IMR-90 (cell line): Measurements from ENCODE around the gene FAM229A. TPM values are rescaled to one million over a fixed set of nuclear protein-coding genes. Genes with fewer than 3 reads are reported as not detected.

ENCODE experiments used
- ATAC-seq: fragments of 200-7000 bp; cut with Tn5 transposase; 2 replicates; pipeline ENCODE4 v1.9.1; 2020; ENCODE audit warnings: low read depth, mild to moderate bottlenecking, moderate library complexity
- BruUV-seq: library from RNA; stranded (reverse); fragments of 400-500 nt; replicated peaks from 2 replicates; lab custom pipeline; 2021; lab: Mats Ljungman, UMichigan
- CTCF ChIA-PET: fragments of 300-600 bp; formaldehyde crosslinking; extraction: SDS; loops from one replicate; lab custom pipeline; 2021; ENCODE audit warnings: antibody characterized with exemption; lab: Yijun Ruan, JAX
- POLR2A ChIA-PET: fragments of 300-600 bp; sonication (Branson Sonifier 250); formaldehyde crosslinking; loops from one replicate; lab custom pipeline; 2022; ENCODE audit warnings: antibody characterized with exemption; ENCODE audit not compliant: unreplicated experiment; lab: Charles Lee
- DNase-seq: peaks from one replicate; pipeline ENCODE4 v3.0.0; 2013
- H2AFZ ChIP-seq: replicated peaks from 2 replicates; pipeline ENCODE3; 2013; ENCODE audit warnings: low read length, mild to moderate bottlenecking; ENCODE audit not compliant: poor library complexity
- H2AK5ac ChIP-seq: 2 replicates; pipeline ENCODE4 v1.6.1; 2013; ENCODE audit warnings: low read depth, low read length, inconsistent platforms
- H2AK9ac ChIP-seq: replicated peaks from 2 replicates; pipeline ENCODE3; 2013; ENCODE audit warnings: mild to moderate bottlenecking, low read depth, low read length, moderate library complexity; ENCODE audit not compliant: poor library complexity
- H2BK120ac ChIP-seq: 2 replicates; pipeline ENCODE4 v1.6.1; 2013; ENCODE audit warnings: low read depth, low read length, inconsistent platforms
- H2BK15ac ChIP-seq: 3 replicates; pipeline ENCODE4 v1.6.1; 2013; ENCODE audit warnings: low read depth, low read length, inconsistent platforms
- H2BK20ac ChIP-seq: 2 replicates; pipeline ENCODE4 v1.6.1; 2013; ENCODE audit warnings: low read depth, mild to moderate bottlenecking, inconsistent platforms, low read length, moderate library complexity
- H2BK5ac ChIP-seq: 2 replicates; pipeline ENCODE4 v1.6.1; 2013; ENCODE audit warnings: mild to moderate bottlenecking, low read depth, low read length, inconsistent platforms; ENCODE audit not compliant: poor library complexity, severe bottlenecking
- H3K14ac ChIP-seq: replicated peaks from 2 replicates; pipeline ENCODE4 v1.6.1; 2013; ENCODE audit warnings: low read depth, low read length, inconsistent platforms
- H3K18ac ChIP-seq: 2 replicates; pipeline ENCODE4 v1.6.1; 2013; ENCODE audit warnings: low read depth, low read length, control low read depth
- H3K23ac ChIP-seq: 2 replicates; pipeline ENCODE4 v1.6.1; 2013; ENCODE audit warnings: low read depth, low read length, inconsistent platforms
- H3K27ac ChIP-seq: 2 replicates; pipeline ENCODE4 v1.5.1; 2013; ENCODE audit warnings: mild to moderate bottlenecking, control low read depth, low read length; ENCODE audit not compliant: insufficient read depth
- H3K27me3 ChIP-seq: 2 replicates; pipeline ENCODE4 v1.6.1; 2013; ENCODE audit warnings: low read length; ENCODE audit not compliant: control insufficient read depth, insufficient read depth
- H3K36me3 ChIP-seq: 2 replicates; pipeline ENCODE4 v1.6.1; 2013; ENCODE audit warnings: low read length, mixed read lengths; ENCODE audit not compliant: control insufficient read depth, insufficient read depth
- H3K4ac ChIP-seq: 2 replicates; pipeline ENCODE4 v1.6.1; 2013; ENCODE audit warnings: low read depth, low read length, inconsistent platforms
- H3K4me1 ChIP-seq: 2 replicates; pipeline ENCODE4 v1.6.1; 2013; ENCODE audit warnings: low read length, mixed read lengths; ENCODE audit not compliant: control insufficient read depth, insufficient read depth
- H3K4me2 ChIP-seq: 2 replicates; pipeline ENCODE4 v1.6.1; 2013; ENCODE audit warnings: low read depth, mild to moderate bottlenecking, control low read depth, low read length, moderate library complexity
- H3K4me3 ChIP-seq: 2 replicates; pipeline ENCODE4 v1.5.1; 2013; ENCODE audit warnings: low read depth, mild to moderate bottlenecking, control low read depth, low read length, moderate library complexity; ENCODE audit not compliant: insufficient read depth
- H3K56ac ChIP-seq: 2 replicates; pipeline ENCODE4 v1.6.1; 2013; ENCODE audit warnings: low read length, inconsistent platforms; ENCODE audit not compliant: insufficient read depth; ENCODE audit errors: extremely low read depth
- H3K79me1 ChIP-seq, 2 experiments: 2 replicates each; pipeline ENCODE4 v1.6.1; 2013; ENCODE audit warnings: low read length in 2 of 2, inconsistent platforms in 1 of 2, low read depth in 1 of 2
- H3K9ac ChIP-seq: 2 replicates; pipeline ENCODE4 v1.6.1; 2013; ENCODE audit warnings: low read depth, low read length, control low read depth
- H3K9me1 ChIP-seq: 2 replicates; pipeline ENCODE4 v1.6.1; 2013; ENCODE audit warnings: low read length, inconsistent platforms; ENCODE audit not compliant: insufficient read depth
- H3K9me3 ChIP-seq: 2 replicates; pipeline ENCODE4 v1.6.1; 2013; ENCODE audit warnings: low read length; ENCODE audit not compliant: control insufficient read depth, insufficient read depth
- H4K20me1 ChIP-seq: 2 replicates; pipeline ENCODE4 v1.6.1; 2013; ENCODE audit warnings: low read length, inconsistent platforms; ENCODE audit not compliant: insufficient read depth
- H4K5ac ChIP-seq: 2 replicates; pipeline ENCODE4 v1.6.1; 2013; ENCODE audit warnings: mild to moderate bottlenecking, low read depth, low read length, control low read depth
- H4K8ac ChIP-seq, 2 experiments: 2 replicates each; pipeline ENCODE4 v1.6.1; 2013; ENCODE audit warnings: low read depth in 2 of 2, low read length in 2 of 2, control low read depth in 1 of 2, inconsistent platforms in 1 of 2
- H4K91ac ChIP-seq: 2 replicates; pipeline ENCODE4 v1.6.1; 2013; ENCODE audit warnings: low read depth, low read length, inconsistent platforms; ENCODE audit not compliant: insufficient read depth
- BHLHE40 ChIP-seq: fragments of 150-350 bp; IDR thresholded peaks from 2 replicates; pipeline ENCODE4 v1.6.1; 2016; ENCODE audit warnings: mild to moderate bottlenecking, low read depth, low read length
- MXI1 ChIP-seq: IDR thresholded peaks from 2 replicates; pipeline ENCODE4 v1.6.1; 2012; ENCODE audit warnings: low read depth, mild to moderate bottlenecking, low read length, moderate library complexity, borderline replicate concordance
- POLR2A ChIP-seq: IDR thresholded peaks from 2 replicates; pipeline ENCODE4 v1.6.1; 2012; ENCODE audit warnings: mild to moderate bottlenecking, low read depth, low read length
- SMC3 ChIP-seq: fragments of 150-350 bp; IDR thresholded peaks from 2 replicates; pipeline ENCODE4 v1.6.1; 2016; ENCODE audit warnings: low read depth, mild to moderate bottlenecking, antibody characterized with exemption, low read length, moderate library complexity
- WGBS, 2 experiments: methylation state at CpG; one replicate each; pipeline versions ENCODE4 v1.1.5 to v1.1.7; 2013; ENCODE audit warnings: missing lambda C conversion rate in 2 of 2; ENCODE audit not compliant: insufficient read length in 1 of 2; ENCODE audit errors: extremely low coverage in 2 of 2; 5-methylcytosine and 5-hydroxymethylcytosine counted together
- dilution Hi-C: fragments of 300-500 bp; cut with HindIII; formaldehyde crosslinking; loops from one replicate; pipeline ENCODE4 v1.14.3; 2018; ENCODE audit warnings: low sequenced_read_pairs; ENCODE audit not compliant: unreplicated experiment
- in situ Hi-C: fragments of 300-500 bp; cut with MboI; formaldehyde crosslinking; loops from 3 replicates; pipeline ENCODE4 v1.14.3; 2019; ENCODE audit warnings: low sequenced_read_pairs, inconsistent platforms, mixed read lengths
- intact Hi-C: fragments of 100-400 bp; cut with micrococcal nuclease; formaldehyde crosslinking; loops from 2 replicates; pipeline ENCODE4 v1.10.0; 2022
- polyA plus RNA-seq, 3 experiments: library from polyadenylated mRNA; depleted of rRNA; stranded (reverse); fragments of >200 nt; gene quantifications; 2 replicates each; pipeline ENCODE4 v1.2.3, GENCODE V29; 2012; ENCODE audit warnings: low replicate concordance in 1 of 3
- total RNA-seq: library from RNA; depleted of rRNA; stranded (reverse); fragments of >200 nt; gene quantifications from 2 replicates; pipeline ENCODE4 v1.2.3, GENCODE V29; 2012
- TF ChIP-seq, protein P1 (sequence below): fragments of 150-350 bp; IDR thresholded peaks from 2 replicates; pipeline ENCODE4 v1.6.1; 2016; ENCODE audit warnings: low read depth, mild to moderate bottlenecking, low read length, moderate library complexity, borderline replicate concordance

The FAM229A gene
- total and polyA plus RNA-seq, 2 of the 4 experiments (the other 2 are of a cell fraction) = 0.36 to 4.3 TPM

GRCh38 chr1:32346532-32347157, 15.6 kb downstream of the FAM229A start:
- Histone ChIP-seq H2BK20ac (no peak overlapping the region), H4K5ac (no peak overlapping the region), H3K9ac (no peak overlapping the region), H3K79me1 (peaks cover 0 to 10% of the 10 kb centered on the region in 2 experiments; a peak in 1 of 4 replicates), H3K27ac (no peak overlapping the region), H2BK15ac (no peak overlapping the region), H3K23ac (peak overlapping the region; percentile 59; the same call in 1 of the 2 replicates), H4K91ac (no peak overlapping the region), H3K4me3 (no peak overlapping the region), H3K4me2 (no peak overlapping the region), H2AK5ac (no peak overlapping the region), H2BK120ac (no peak overlapping the region), H3K36me3 (no peaks in the 10 kb centered on the region), H2AFZ (no peak overlapping the region), H3K14ac (no peak overlapping the region), H2BK5ac (no peak overlapping the region), H4K8ac (no peak overlapping the region), H3K4ac (no peak overlapping the region), H3K9me3 (no peaks in the 10 kb centered on the region), H3K4me1 (peaks cover 8% of the 10 kb centered on the region), H2AK9ac (peak overlapping the region; percentile 24), H3K56ac (no peak overlapping the region), H4K20me1 (no peaks in the 10 kb centered on the region), H3K27me3 (no peaks in the 10 kb centered on the region), H3K9me1 (no peaks in the 10 kb centered on the region; the same call in none of the 2 replicates), H3K18ac (no peak overlapping the region)
- ChIA-PET POLR2A (no interaction called here), CTCF (no interaction called here)
- no TSS peak for BruUV-seq
- in situ Hi-C loops (no loop called here), dilution Hi-C loops (no loop called here), intact Hi-C loops (no loop called here)
- WGBS, 2 experiments = 71% methylated on average over 3 of the region's 9 CpGs; no CpG with 5 or more reads in 1 of the 2 experiments
- no peak for DNase-seq
- TF ChIP-seq MXI1 (no peak), SMC3 (no peak), POLR2A (no peak), BHLHE40 (no peak)
- TF ChIP-seq, protein P1, sequence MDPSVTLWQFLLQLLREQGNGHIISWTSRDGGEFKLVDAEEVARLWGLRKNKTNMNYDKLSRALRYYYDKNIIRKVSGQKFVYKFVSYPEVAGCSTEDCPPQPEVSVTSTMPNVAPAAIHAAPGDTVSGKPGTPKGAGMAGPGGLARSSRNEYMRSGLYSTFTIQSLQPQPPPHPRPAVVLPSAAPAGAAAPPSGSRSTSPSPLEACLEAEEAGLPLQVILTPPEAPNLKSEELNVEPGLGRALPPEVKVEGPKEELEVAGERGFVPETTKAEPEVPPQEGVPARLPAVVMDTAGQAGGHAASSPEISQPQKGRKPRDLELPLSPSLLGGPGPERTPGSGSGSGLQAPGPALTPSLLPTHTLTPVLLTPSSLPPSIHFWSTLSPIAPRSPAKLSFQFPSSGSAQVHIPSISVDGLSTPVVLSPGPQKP = no peak
- no peak for ATAC-seq
